ENCODE measurements around the gene SEMA3D. TPM values are rescaled to one million over a fixed set of nuclear protein-coding genes. Genes with fewer than 3 reads are reported as not detected.

SEMA3D gene
- polyA plus RNA-seq (ENCODE audit: insufficient read length in 3 of 3): 10 to 100 TPM; 41.6 to 45.4 (median 43.1) TPM

DNA sequence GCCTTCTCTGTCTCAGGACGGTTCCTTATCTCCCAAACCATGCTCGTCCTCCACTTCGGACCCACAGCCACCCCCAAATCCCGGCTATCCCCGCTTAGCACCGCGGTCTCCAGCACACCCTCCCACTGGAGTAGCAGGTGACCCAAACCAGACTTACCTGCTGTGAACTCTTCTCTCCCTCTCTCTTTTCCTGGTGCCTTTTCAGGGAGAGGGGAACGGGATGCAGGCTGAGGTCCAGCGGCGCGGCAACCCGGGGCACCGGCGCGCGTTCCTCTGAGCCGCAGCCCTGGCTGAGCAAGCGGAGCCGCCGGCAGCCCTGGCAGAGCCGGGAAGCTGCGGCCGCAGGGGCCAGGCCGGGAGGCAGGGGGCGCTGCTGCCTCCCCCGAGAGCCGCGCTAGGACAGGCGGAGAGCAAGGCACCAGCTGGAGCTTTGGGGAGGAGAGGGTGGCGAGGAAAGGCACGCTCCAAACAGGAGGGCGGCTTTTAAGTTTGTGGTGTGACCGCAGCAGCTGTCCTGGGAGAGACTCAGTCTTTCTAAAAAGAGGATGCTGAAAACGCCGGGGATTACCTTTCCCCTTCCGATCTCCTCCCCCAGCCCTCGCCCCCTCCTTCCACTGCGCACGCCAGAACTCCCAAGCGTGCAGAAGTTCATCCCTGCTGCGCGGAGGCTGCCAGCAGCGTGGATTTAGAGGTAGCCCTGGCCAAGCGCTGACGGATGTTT lies at the start of gene SEMA3D:
Gene SEMA3D, minus strand, starts transcription at position 536 of the 721 bp plus-strand sequence. CDS start 65,165 bp downstream, outside the sequence.
- DNase-seq (ENCODE audit: low read depth in 3 of 3, low spot score in 2 of 3): peak; percentile 76 to 79 (median 77)

DNA sequence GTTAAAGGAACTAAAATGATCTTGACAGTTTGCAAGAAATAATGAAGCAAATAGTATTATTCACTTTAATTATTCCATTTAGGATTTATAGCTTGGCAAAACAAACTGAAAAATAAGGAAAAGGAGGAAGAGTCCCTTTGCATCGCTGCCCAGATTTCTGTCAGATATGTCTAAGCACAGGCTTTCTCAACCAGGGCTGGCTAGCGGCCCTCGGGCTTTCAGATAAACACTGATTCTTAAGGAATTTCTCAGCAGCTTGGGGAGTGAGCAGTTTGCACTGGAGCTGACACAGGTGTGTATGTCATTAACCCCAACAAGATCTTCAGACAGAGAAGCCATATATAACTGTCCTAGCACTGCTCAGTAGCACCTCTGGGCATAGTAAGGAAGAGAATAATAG lies 47.9 kb upstream of the SEMA3D start:
- no peak for DNase-seq (ENCODE audit: low read depth in 3 of 3, low spot score in 2 of 3)

DNA sequence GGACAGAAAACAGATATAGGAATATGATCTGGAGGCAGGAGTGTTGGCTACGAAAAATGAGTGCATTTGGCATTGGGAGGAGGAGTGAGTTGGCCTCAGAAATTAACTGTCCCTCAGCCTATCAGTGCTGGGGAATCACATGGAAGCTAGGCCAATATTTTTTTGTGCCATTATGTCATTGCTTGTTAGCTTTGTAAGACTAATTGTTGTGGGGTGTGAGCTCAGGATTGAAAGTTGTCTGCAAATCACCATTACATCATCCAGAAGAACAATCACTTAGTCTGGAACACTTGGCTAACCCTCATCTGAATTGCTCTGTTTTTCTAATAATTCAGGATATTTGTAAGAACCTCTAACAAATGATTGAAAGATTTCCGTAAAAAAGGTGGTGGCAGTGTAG lies 45.2 kb upstream of the SEMA3D start:
- DNase-seq (ENCODE audit: low read depth in 3 of 3, low spot score in 2 of 3): no peak

DNA sequence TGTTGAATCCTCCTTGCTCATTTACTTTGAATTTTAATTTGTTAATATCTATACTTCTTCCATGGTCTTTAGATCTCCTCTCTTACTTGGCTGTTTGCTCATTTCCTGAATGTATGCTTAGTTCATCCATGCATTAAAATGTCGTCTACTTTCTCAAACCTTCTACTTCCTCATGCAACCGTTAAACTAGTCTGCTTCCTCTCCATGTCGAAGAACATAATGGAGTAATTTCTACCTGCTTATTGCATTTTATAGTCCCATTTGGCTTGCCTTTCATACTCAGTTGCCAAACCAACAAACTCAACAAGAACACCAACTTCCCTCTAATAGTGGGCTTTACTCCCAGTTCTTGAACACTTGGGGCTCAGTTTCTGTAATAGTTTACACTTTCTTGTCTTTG lies 43.8 kb upstream of the SEMA3D start:
- no peak for DNase-seq (ENCODE audit: low read depth in 3 of 3, low spot score in 2 of 3)

DNA sequence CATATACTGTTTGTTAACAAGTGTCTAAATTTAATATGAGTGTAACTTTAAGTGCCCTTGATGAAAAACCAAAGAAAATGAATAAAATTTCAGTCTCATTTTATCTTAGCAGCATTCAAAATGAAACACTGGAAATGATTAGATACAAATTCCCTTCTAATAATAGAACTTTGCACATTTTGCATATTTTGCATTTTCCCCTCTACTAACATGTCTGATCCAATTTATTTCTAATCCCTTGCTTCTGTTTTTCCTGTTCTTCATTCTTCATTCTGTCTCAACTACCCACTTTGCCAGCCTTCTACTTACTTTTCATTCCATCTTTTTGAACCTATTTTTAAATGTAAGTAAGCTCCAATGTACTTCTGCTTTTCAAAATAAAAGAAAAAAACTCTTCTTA lies 42.7 kb upstream of the SEMA3D start:
- no peak for DNase-seq (ENCODE audit: low read depth in 3 of 3, low spot score in 2 of 3)

DNA sequence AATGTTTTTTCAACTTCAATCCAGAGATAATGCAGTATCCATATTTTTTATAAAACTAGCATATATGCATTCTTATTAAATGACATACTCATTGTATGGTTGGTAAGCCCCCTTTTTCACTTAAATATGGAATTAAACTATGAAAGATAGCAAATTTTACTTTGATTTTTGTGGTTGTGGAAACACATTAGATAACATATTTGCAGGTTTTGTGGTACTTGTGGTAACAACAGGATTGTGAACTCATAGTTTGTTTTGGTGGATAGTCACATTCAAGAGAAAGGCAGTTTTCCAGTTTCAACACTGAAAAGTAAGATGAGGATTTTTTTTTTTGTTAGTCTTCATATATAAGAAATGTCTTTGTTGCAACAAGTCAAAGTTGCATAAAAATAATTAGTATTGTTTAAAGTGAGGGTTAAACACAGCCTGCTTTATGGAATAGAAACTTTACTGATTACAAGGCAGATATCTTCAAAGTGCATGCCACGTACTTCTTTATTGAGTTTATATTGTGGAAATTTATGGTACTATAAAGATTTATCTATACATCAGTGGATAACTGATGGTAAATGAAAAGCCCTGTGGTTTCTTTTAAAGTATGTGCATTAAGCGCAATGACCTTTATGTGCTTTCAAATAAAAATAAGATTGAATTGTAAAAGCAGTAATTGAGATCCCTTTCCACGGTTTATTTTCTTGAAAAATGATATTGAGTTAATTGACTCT lies 39.7 kb upstream of the SEMA3D start:
- no peak for DNase-seq (ENCODE audit: low read depth in 3 of 3, low spot score in 2 of 3)

DNA sequence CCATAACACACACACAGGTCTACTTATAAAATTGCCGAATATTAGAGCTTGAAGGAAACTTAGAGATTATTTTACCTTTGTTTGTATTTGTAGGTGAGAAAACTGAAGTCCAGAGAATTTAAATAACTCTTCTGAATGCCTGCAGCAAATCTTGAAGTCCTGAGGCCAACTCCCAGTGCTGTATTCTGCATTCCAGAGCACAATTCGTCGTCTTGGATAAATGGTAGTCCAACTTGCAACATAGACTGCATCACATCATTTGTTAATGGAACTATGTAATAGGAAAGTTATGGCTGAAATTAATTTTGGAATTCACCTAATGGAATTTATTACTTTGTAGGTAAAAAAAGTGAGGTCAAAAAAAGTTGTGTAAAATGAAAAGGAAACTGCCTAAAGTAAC lies 37.3 kb upstream of the SEMA3D start:
- no peak for DNase-seq (ENCODE audit: low read depth in 3 of 3, low spot score in 2 of 3)

DNA sequence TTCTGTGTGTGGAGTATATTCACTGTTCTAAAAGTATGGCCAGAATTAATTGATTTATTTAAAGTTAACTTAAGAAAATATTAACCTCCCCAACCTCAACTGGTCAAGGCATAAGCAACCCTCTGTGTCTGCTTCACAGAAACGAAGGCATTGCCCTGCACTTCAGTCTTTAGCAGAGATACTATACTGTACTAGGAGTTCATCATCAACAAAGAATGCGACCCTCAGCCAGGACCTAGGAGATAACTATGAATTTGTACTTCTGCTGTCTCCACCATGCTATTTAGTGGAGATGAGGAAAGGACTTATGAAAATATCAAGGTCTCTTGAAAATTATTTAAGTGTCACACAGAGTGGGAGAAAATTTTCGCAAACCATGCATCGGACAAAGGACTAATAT lies 35.7 kb upstream of the SEMA3D start:
- no peak for DNase-seq (ENCODE audit: low read depth in 3 of 3, low spot score in 2 of 3)

DNA sequence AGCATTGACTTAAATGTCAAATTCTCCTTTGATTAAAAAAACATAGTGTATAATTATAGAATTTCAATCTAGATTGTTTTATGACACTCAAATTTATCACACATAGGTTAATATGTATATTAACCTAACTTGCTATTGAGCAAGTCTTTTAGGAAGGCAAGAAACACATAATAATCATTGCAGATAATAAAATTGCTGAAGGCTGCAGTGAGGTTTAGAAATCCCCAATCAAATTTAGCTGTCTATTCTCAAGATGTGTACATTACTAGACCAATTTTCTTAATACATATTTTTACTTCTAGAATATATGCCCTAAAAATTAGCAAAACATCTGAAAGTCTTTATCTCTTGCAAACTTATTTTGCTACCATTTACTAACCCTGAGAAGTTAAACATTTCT lies 34.9 kb upstream of the SEMA3D start:
- DNase-seq (ENCODE audit: low read depth in 3 of 3, low spot score in 2 of 3): no peak

DNA sequence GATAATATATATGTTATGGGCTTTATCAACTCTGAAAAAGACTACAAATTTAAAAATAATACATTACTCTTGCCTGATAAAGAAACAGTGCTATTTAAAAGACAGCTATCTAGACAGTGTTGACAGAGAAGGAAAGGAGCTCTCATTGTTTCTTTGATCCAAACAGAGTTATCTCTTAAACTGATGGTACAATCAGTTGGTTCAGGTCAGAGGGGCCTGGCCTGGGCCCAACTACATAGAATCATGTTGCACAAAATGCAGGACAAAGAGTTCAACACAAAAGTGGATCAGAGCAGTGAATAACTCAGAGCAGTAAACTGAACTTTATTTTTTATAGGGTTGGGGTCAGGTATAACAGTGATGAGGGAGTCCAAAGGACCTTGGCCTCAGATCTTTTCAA lies 33.8 kb upstream of the SEMA3D start:
- no peak for DNase-seq (ENCODE audit: low read depth in 3 of 3, low spot score in 2 of 3)

DNA sequence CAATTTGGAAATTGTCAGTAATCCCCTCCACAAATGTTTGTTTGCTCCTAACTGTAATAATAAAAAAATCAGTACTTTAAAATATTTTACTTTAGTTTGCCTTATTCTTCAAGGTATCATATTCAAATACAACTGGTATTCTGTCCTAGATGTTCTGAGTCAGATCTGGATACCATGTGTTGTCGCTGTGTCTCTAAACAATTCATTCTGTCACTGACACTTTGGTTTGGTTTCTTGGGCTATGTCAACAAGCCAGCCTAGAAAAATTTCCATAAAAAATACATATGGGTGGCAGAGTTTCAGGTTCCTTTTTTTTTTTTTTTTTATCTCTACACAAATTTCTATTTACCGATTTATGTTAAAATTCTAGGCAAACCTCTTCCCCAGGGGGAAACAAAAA lies 33.2 kb upstream of the SEMA3D start:
- DNase-seq (ENCODE audit: low read depth in 3 of 3, low spot score in 2 of 3): no peak

DNA sequence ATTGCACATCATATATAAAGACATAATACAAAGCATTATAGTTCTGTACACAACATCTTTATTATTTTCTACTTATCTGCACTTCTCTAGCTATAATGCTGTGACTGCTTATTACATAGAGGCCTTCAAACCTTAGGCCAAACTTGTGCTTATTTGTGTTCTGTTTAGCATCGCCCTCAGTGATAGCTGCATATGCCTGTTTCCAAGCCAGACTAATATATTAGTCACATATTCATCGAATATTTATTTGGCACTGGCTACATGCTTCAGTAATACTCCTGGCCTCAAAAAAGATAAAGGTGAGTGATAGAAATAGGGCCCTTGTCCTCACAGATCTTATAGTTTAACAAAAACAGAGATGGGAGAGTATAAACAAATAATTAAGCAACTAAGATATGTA lies 30.2 kb upstream of the SEMA3D start:
- no peak for DNase-seq (ENCODE audit: low read depth in 3 of 3, low spot score in 2 of 3)

DNA sequence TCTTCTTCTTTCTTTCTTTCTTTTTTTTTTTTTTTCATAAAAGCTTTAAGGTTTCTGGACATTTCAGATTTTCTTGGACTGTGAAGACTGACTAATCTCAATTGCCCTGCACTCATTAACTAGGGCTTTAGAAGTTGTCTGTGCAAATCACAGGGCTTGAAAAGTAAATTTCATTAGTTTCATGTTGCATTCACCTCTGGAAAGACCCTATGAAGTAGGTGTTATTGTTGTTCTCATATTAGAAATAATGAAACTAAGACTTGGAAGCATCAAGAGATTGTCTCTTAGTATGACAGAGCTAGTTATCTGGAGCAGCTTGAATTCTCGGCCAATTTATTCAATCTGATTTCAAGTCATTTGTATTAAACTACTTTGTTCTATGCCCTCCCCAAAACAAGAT lies 28.2 kb upstream of the SEMA3D start:
- DNase-seq (ENCODE audit: low read depth in 3 of 3, low spot score in 2 of 3): no peak

DNA sequence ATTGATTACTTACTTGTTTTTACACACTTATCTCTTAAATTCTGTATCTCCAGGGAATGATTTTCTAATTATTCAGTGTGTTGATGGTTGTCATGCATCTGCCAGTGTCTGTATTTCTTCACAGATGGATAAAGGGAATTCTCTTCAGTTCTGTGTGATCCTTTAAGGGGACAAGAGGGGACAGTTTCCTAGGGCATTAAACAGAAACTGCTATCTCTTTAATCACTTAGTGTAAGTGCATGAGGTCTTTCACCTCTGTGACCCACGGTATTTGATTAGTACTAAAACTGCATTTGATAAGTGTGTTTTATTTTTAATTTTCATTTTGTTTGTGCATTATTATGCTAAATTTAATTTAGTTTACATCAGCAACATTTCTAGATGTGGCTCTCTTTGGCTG lies 26.6 kb upstream of the SEMA3D start:
- DNase-seq (ENCODE audit: low read depth in 3 of 3, low spot score in 2 of 3): no peak

DNA sequence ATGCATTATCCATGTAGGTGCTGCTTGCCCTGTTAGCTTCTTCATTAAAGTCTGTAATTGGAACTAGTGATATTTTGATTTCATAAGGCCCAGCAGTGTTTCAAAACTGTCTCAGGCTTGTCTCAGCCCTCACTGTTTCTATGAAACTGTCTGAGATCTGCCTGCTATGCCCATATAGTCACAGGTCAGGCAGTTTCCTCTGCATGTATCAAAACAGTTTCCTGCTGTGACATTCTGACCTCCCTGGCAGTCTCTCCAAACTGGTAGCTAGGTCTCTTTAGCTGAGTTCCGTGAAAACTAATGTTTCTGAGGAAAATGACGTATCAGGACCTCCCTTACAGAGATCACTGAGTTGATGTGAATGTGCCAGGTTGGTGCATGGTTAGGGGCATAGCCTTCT lies 18.9 kb upstream of the SEMA3D start:
- no peak for DNase-seq (ENCODE audit: low read depth in 3 of 3, low spot score in 2 of 3)

DNA sequence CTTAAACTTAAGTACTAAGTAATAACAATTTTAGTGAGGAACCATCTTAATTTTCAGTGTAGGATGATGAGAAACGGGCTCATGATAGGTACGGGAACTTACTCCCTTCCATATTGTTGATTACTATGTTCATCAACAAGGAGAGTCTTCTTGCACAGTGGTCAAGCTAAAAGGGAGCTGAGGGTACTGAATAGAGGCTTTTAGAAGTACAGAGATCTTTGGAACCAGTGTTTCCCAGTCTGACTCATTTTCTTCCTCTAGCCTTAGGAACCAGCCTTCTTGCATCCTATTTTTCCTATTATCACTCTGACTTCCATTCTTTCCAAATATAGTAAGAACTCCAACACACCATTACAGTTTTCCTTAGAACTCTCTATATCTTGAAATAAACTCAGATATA lies 17.6 kb upstream of the SEMA3D start:
- DNase-seq (ENCODE audit: low read depth in 3 of 3, low spot score in 2 of 3): no peak

DNA sequence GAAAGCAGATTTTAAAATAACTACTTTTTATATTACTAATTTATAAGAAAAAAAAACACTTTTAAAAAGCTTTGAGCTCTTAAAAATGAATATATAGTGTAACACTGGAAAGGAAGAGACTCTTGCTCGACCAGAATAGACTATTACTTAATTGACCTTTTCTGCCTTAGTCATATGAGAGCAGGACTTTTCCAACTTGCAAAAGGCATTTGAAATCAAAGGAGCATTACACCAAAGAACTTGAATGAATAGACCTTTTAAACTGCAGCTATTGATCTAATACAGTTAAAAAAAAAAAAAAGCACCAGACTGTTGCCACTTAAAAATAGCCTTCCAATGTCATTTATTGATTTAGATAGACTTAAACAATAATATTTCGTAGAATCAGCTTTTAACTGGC lies 17.2 kb upstream of the SEMA3D start:
- DNase-seq (ENCODE audit: low read depth in 3 of 3, low spot score in 2 of 3): no peak

DNA sequence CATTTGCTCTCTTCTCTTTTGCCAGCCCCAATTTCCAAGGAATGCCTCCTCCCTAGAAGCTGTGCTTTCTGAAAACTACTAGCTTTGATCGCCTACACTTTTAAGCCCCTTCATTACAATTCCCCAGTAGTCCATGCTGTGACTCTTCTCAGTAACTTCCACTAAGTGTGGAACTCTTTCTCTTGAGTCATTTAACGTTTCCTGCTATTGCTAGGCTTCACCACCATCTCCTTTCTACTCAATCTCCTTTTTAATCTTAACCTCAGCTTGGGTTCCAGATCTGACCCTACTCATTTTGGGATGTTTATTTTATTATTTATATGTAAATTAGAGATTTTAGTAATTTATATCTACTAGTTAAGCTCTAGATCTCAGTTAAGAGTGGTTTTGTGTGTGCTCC lies 14.4 kb upstream of the SEMA3D start:
- no peak for DNase-seq (ENCODE audit: low read depth in 3 of 3, low spot score in 2 of 3)

DNA sequence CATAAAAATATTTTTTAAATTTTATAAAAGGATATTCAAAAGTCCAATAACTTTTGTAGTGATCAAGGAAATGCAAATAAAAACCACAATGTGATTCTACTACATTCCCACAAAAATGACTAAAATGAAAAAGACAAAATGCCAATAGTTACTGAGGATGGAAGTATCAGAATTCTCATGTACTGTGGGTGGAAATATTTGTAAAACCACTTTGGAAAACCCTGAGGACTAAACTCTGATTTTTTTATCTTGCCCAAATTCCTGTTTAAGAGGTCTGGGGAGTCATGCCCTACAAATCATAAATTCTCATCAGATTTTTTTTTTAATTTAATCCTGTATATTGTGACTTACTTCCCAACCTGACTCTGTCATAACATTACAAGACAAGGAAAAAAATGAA lies 9.8 kb upstream of the SEMA3D start:
- DNase-seq (ENCODE audit: low read depth in 3 of 3, low spot score in 2 of 3): no peak

DNA sequence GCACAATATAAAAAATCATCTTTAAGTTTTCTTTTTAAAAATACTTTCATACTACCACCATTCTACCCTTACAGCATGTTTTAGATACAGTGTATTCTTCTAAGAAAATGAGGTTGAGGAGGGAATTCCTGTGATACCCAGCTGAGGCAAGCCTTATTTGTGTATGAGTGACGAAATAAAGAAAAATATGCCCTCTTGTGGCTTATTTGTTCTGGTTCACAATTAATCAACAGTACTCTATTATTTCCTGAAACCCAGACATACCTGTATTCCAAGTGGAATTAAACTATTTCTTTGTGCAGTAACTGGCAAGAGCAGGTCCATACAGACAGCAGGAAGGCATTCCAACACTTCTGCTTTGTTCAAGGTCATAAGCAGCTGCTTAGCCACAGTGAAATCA lies 4.5 kb upstream of the SEMA3D start:
- no peak for DNase-seq (ENCODE audit: low read depth in 3 of 3, low spot score in 2 of 3)

DNA sequence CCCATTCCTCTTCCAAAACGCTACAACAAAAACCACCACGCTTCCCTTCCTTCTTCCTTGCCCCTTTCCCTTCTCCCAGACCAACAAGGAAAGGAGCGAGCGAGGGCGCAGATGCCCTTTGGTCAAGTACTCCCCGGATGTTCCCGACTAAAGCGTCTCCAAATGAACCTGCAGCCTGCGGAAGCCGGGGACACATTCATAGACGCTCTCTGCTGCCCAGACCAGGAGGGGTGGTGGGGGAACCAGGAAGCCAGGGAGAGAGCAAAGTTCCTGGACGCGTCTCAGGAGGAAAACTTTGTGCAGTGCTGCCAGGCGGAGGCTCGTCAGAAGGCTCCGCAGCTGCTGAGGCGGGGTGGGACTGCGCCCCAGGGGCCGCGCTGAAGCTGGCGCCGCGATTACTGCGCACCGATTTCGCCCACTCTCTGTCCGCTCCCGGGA lies 754 bp downstream of the SEMA3D start:
- peak; percentile 39 to 60 (median 43) for DNase-seq (ENCODE audit: low read depth in 3 of 3, low spot score in 2 of 3)

DNA sequence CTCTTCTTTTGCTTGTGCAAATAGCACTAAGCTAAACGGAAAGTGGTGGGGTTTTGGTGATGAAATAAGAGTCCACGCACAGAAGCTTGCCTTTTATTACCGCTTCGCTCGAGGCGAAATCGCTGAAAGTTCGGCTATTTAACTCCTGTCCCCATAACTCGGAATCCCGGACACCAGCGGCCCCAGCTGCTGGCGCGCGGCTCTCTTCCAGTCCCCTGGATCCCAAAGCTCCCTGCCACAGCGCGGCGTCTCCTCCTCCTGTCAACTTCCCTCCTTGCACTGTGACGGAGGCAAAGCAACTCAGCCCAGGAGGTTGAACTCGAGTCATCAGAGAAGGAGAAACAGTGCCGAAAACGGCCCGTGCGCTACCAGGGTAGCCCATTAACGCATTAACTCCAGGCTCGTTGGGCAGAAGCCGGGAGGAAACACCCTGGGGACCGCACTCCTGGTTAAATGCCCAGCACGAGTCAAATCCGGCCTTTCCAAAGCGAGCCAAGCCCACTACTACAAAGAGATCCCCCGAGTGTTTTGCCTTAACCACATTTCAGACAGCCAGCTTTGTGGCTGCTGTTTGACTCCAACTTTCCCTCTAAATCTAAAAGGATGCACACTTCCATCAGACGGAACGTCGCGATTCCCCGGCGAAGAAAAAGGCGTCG lies 1.3 kb downstream of the SEMA3D start:
- peak; percentile 45 to 64 (median 48) for DNase-seq (ENCODE audit: low read depth in 3 of 3, low spot score in 2 of 3)
